Loucy (cell line): ENCODE results near the gene S1PR3.

ENCODE experiments used
- H2AFZ ChIP-seq: fragments of 200-600 bp; sonication (generic); 2 replicates; pipeline ENCODE4 v1.6.0; 2016; ENCODE audit warnings: antibody characterized with exemption, mild to moderate bottlenecking, low read length, moderate library complexity
- H3F3A ChIP-seq: fragments of 200-600 bp; 2 replicates; pipeline ENCODE4 v1.6.0; 2016; ENCODE audit warnings: antibody characterized with exemption, low read depth, mild to moderate bottlenecking
- H3K27me3 ChIP-seq: fragments of 200-600 bp; sonication (generic); 2 replicates; pipeline ENCODE4 v1.6.1; 2014; ENCODE audit warnings: low read length, mild to moderate bottlenecking; ENCODE audit not compliant: insufficient read depth, poor library complexity, severe bottlenecking
- H3K36me3 ChIP-seq: fragments of 200-600 bp; sonication (generic); 2 replicates; pipeline ENCODE4 v1.6.1; 2016; ENCODE audit warnings: low read length; ENCODE audit not compliant: insufficient read depth
- H3K4me1 ChIP-seq: fragments of 200-600 bp; sonication (generic); 2 replicates; pipeline ENCODE4 v1.5.1; 2014; ENCODE audit warnings: low read length, mild to moderate bottlenecking; ENCODE audit not compliant: insufficient read depth, poor library complexity, severe bottlenecking
- H3K4me2 ChIP-seq: fragments of 200-600 bp; sonication (generic); 2 replicates; pipeline ENCODE4 v1.6.0; 2014; ENCODE audit warnings: antibody characterized with exemption, low read length, low read depth, mild to moderate bottlenecking; ENCODE audit not compliant: poor library complexity, severe bottlenecking
- H3K4me3 ChIP-seq: fragments of 200-600 bp; sonication (generic); 2 replicates; pipeline ENCODE4 v1.5.1; 2014; ENCODE audit warnings: low read length, mild to moderate bottlenecking, mixed read lengths; ENCODE audit not compliant: poor library complexity, severe bottlenecking
- H3K79me2 ChIP-seq: fragments of 200-600 bp; sonication (generic); 2 replicates; pipeline ENCODE4 v1.6.1; 2014; ENCODE audit warnings: low read length; ENCODE audit not compliant: insufficient read depth
- H3K9ac ChIP-seq: fragments of 200-600 bp; sonication (generic); 2 replicates; pipeline ENCODE4 v1.6.0; 2014; ENCODE audit warnings: mild to moderate bottlenecking, low read depth, low read length, moderate library complexity; ENCODE audit not compliant: poor library complexity, severe bottlenecking
- H3K9me2 ChIP-seq: fragments of 200-600 bp; sonication (generic); replicated peaks from 2 replicates; pipeline ENCODE4 v1.6.1; 2016; ENCODE audit warnings: low read depth, low read length, mixed read lengths
- H3K9me3 ChIP-seq: fragments of 200-600 bp; sonication (generic); 2 replicates; pipeline ENCODE4 v1.6.1; 2014; ENCODE audit warnings: mild to moderate bottlenecking, antibody characterized with exemption, low read length, low read depth; ENCODE audit not compliant: insufficient read depth
- H4K20me1 ChIP-seq: fragments of 200-600 bp; sonication (generic); 2 replicates; pipeline ENCODE4 v1.6.0; 2014; ENCODE audit warnings: antibody characterized with exemption, low read length, mild to moderate bottlenecking; ENCODE audit not compliant: insufficient read depth, poor library complexity, severe bottlenecking
- EZH2phosphoT487 ChIP-seq: fragments of 200-600 bp; IDR thresholded peaks from 2 replicates; pipeline ENCODE4 v1.6.1; 2018; ENCODE audit warnings: antibody characterized with exemption, mild to moderate bottlenecking, moderate library complexity, borderline replicate concordance
- TF ChIP-seq, protein P1 (sequence below): fragments of 200-600 bp; sonication (generic); conservative IDR thresholded peaks from 2 replicates; pipeline ENCODE4 v1.5.1; 2014; ENCODE audit warnings: mild to moderate bottlenecking, antibody characterized with exemption, low read length

Gene S1PR3

DNA sequence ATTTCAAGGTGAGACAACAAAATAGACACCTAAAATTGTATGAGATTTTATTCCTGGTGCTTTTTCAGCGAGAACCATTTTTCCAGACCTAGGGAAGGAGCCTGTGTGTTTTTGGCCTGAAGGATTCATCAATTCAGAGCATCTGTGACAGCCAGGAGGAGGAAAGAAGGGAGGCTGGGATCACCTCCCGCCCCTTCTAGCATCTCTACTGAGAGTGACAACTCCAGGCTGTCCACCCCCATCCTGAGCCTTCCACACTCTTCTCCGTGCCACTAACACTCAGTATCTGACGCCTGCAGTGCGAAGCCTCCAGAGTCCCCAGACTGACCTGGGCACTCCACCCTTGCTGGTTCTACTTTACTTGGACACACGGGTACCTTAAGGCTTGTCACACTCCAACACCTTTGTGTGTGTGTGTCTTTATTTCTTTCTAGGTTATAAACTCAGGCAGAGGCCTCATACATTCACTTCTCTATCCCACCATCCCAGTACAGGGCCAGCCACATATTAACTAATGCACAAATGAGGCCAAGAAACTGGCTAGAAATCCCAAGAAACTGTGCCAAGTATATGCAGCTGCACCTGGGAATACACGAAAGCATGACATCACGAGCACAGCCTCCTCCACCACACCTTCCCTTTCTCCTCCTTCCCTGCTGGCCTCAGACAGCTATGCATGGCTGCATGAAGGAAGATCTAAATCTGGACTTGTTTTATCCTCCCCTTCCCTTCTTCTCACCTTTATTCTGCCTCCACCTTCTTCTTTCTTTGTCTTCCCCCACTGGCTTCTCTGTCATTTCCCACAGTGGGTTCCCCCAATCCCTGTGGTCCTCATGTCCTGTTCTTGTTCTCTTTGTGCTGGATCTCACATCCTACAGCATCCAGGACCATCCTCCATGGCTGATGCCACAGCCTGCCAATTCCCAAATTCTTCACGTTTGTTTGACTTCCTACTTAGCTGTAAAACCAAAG lies 16.0 kb downstream of the S1PR3 start:
- no peaks in the 10 kb centered on the region for H3F3A ChIP-seq
- TF ChIP-seq, protein P1, sequence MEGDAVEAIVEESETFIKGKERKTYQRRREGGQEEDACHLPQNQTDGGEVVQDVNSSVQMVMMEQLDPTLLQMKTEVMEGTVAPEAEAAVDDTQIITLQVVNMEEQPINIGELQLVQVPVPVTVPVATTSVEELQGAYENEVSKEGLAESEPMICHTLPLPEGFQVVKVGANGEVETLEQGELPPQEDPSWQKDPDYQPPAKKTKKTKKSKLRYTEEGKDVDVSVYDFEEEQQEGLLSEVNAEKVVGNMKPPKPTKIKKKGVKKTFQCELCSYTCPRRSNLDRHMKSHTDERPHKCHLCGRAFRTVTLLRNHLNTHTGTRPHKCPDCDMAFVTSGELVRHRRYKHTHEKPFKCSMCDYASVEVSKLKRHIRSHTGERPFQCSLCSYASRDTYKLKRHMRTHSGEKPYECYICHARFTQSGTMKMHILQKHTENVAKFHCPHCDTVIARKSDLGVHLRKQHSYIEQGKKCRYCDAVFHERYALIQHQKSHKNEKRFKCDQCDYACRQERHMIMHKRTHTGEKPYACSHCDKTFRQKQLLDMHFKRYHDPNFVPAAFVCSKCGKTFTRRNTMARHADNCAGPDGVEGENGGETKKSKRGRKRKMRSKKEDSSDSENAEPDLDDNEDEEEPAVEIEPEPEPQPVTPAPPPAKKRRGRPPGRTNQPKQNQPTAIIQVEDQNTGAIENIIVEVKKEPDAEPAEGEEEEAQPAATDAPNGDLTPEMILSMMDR, result no peak
- no peak for TF ChIP-seq EZH2phosphoT487
- H3K4me2 ChIP-seq, result no peak overlapping the region
- no peak overlapping the region for H2AFZ ChIP-seq
- H4K20me1 ChIP-seq, result no peaks in the 10 kb centered on the region
- H3K9ac ChIP-seq, result no peak overlapping the region
- peaks cover 3% of the 10 kb centered on the region for H3K27me3 ChIP-seq
- H3K9me2 ChIP-seq, result no peaks in the 10 kb centered on the region
- no peaks in the 10 kb centered on the region for H3K36me3 ChIP-seq
- no peak overlapping the region for H3K4me3 ChIP-seq
- no peaks in the 10 kb centered on the region for H3K79me2 ChIP-seq
- no peaks in the 10 kb centered on the region for H3K4me1 ChIP-seq
- no peaks in the 10 kb centered on the region for H3K9me3 ChIP-seq

DNA sequence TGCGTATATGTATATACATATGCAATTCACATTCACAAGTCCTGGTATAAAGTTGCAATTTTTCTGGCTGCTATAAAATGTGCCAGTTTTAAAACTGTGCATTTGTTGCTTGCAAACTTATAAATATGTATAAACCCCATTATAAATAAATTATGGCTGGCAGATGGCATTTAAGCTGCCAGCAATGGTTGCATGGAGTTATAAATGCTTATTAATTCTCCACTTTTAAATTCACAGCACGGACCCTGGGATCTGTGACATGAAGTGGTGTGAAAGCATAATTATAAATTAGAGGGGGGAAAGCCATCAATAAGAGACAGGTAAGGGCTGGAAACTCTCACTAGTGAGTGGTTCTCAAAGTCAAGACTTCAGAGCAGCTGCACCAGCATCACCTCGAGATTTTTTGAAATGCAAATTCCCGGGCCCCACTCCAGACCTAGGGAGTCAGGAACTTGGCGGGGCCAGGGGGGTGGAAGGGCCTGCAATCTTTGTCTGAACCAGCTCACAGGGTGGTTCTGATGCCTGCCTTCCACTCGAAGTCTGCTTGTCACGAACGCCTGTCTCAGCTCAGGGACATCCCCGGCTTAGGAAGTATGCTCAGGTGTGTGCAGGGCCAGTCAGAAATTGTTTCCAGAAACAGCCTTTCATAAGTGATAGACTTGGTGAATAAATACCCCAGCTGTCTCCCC lies 16.9 kb downstream of the S1PR3 start:
- H3F3A ChIP-seq, result no peaks in the 10 kb centered on the region
- no peaks in the 10 kb centered on the region for H3K79me2 ChIP-seq
- no peak overlapping the region for H3K9ac ChIP-seq
- TF ChIP-seq EZH2phosphoT487, result no peak
- TF ChIP-seq, protein P1, result no peak
- H3K27me3 ChIP-seq, result no peaks in the 10 kb centered on the region
- H3K9me2 ChIP-seq, result no peaks in the 10 kb centered on the region
- no peak overlapping the region for H3K4me3 ChIP-seq
- H3K4me1 ChIP-seq, result no peaks in the 10 kb centered on the region
- H3K36me3 ChIP-seq, result no peaks in the 10 kb centered on the region
- H3K4me2 ChIP-seq, result no peak overlapping the region
- H2AFZ ChIP-seq, result no peak overlapping the region
- no peaks in the 10 kb centered on the region for H3K9me3 ChIP-seq
- no peaks in the 10 kb centered on the region for H4K20me1 ChIP-seq

DNA sequence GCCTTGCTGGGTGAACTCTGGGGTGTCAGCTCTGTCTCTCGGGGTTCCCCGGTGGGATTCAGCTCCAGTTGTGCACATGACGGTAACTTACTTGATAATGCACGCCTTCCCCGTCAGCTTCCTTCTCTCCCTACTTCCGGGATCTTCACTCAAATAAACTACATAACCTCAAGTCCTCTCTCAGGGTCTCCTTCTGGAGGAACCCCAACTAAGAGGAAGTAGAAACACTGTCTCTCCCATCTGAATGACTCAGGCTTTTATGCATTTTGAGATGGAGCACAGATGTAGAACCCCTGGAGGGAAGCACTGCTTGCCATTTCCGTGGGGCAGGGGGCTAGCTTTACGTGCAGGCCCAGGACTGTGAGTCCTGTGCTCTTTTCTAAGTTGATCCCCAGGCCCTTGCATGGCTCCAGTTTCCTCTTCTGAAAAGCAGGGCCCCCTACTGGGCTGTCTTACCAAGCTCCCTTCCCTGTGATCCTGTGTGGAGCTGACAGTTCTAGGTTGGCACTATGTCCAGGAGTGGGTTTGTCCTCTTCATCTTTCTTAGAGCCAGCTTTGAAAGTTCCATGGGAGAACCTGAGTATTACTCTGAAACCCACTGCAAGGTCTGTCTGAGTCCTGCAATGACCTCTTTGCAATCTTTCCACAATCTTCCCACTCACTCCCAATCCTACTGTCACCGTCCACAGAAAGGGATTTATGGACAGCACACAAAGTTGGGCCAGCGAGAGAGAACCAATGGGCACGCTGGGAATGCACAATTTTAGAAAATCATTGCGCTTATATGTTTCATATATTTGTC lies 17.7 kb downstream of the S1PR3 start:
- Histone ChIP-seq H3K9me3 (no peaks in the 10 kb centered on the region), H3K36me3 (no peaks in the 10 kb centered on the region), H3K9ac (no peak overlapping the region), H3K4me2 (no peak overlapping the region), H3K79me2 (no peaks in the 10 kb centered on the region), H3K4me1 (no peaks in the 10 kb centered on the region), H3K4me3 (no peak overlapping the region), H3K9me2 (no peaks in the 10 kb centered on the region), H3F3A (no peaks in the 10 kb centered on the region), H4K20me1 (no peaks in the 10 kb centered on the region), H3K27me3 (no peaks in the 10 kb centered on the region), H2AFZ (no peak overlapping the region)
- TF ChIP-seq EZH2phosphoT487, result no peak
- TF ChIP-seq, protein P1, result peak; percentile 45
